CD8-positive, alpha-beta memory T cell (primary cell): ENCODE results near the gene RLF. TPM values are rescaled to one million over a fixed set of nuclear protein-coding genes. Genes with fewer than 3 reads are reported as not detected.
A peak's percentile ranks its signal among the peaks of the same experiment; 100 is the strongest.

Experiments used
- CTCF ChIA-PET: fragments of 350-600 bp; sonication (Branson Sonifier 250); formaldehyde crosslinking; loops from one replicate; lab custom pipeline; 2021; ENCODE audit warnings: antibody characterized with exemption; lab: Charles Lee
- POLR2A ChIA-PET: fragments of 350-600 bp; sonication (Branson Sonifier 250); formaldehyde crosslinking; loops from one replicate; lab custom pipeline; 2021; ENCODE audit warnings: antibody characterized with exemption; lab: Charles Lee
- DNase-seq, 5 donors: peaks; one replicate each; pipeline versions ENCODE4 v3.0.0 to v3.0.0-alpha.2; 2020 to 2022; ENCODE audit warnings: mixed read lengths in 1 of 5
- H3K27ac ChIP-seq: one replicate; pipeline ENCODE4 v1.7.0; 2013; ENCODE audit warnings: low read depth, mild to moderate bottlenecking, low read length, moderate library complexity
- H3K27me3 ChIP-seq: 2 replicates; pipeline ENCODE4 v1.7.0; 2013; ENCODE audit warnings: low read length, mild to moderate bottlenecking; ENCODE audit not compliant: insufficient read depth, poor library complexity, severe bottlenecking
- H3K36me3 ChIP-seq: 2 replicates; pipeline ENCODE4 v1.7.0; 2013; ENCODE audit warnings: mild to moderate bottlenecking, low read length, moderate library complexity; ENCODE audit not compliant: insufficient read depth
- H3K4me1 ChIP-seq: 2 replicates; pipeline ENCODE4 v1.7.0; 2013; ENCODE audit warnings: mild to moderate bottlenecking, low read length, moderate library complexity; ENCODE audit not compliant: insufficient read depth
- H3K4me3 ChIP-seq: 2 replicates; pipeline ENCODE4 v1.7.0; 2013; ENCODE audit warnings: mild to moderate bottlenecking, low read length
- H3K9me3 ChIP-seq: 2 replicates; pipeline ENCODE4 v1.7.0; 2013; ENCODE audit warnings: mild to moderate bottlenecking, low read length
- H3K27ac Mint-ChIP-seq, 8 donors: one replicate each; pipeline ENCODE4 v1.8.0; 2020 to 2021; ENCODE audit warnings: mixed read lengths in 8 of 8, mild to moderate bottlenecking in 6 of 8, inconsistent platforms in 3 of 8, moderate library complexity in 3 of 8
- H3K27me3 Mint-ChIP-seq, 2 donors: one replicate each; pipeline ENCODE4 v1.8.0; 2020 to 2021; ENCODE audit warnings: mixed read lengths in 2 of 2, mild to moderate bottlenecking in 1 of 2, moderate library complexity in 1 of 2
- H3K36me3 Mint-ChIP-seq, 3 donors: one replicate each; pipeline ENCODE4 v1.8.0; 2020 to 2021; ENCODE audit warnings: mixed read lengths in 3 of 3, inconsistent platforms in 1 of 3, mild to moderate bottlenecking in 1 of 3
- H3K4me1 Mint-ChIP-seq, 3 donors: one replicate each; pipeline ENCODE4 v1.8.0; 2020 to 2021; ENCODE audit warnings: mixed read lengths in 3 of 3, inconsistent platforms in 1 of 3, mild to moderate bottlenecking in 1 of 3
- H3K4me3 Mint-ChIP-seq, 7 donors: one replicate each; pipeline ENCODE4 v1.8.0; 2020 to 2021; ENCODE audit warnings: mixed read lengths in 7 of 7, mild to moderate bottlenecking in 6 of 7, moderate library complexity in 4 of 7, inconsistent platforms in 2 of 7
- H3K9me3 Mint-ChIP-seq, 5 donors: one replicate each; pipeline ENCODE4 v1.8.0; 2020 to 2022; ENCODE audit warnings: mixed read lengths in 5 of 5, mild to moderate bottlenecking in 3 of 5, moderate library complexity in 2 of 5, inconsistent platforms in 1 of 5
- polyA plus RNA-seq: library from polyadenylated mRNA; unstranded; fragments of 300-500 nt; fragmentation: Illumina TruSeq; gene quantifications from one replicate; pipeline ENCODE4 v1.2.3, GENCODE V29; 2021
- total RNA-seq, 2 experiments: library from RNA; stranded (reverse); gene quantifications; one replicate each; pipeline ENCODE4 v1.2.3, GENCODE V29; 2021

The RLF gene
- total and polyA plus RNA-seq, 3 experiments from 2014 or later, result 9.4 to 14.0 (median 13.6) TPM

GRCh38 chr1:40276122-40276521 is 114.9 kb downstream of the RLF start:
- Mint-ChIP-seq H3K4me1 (peaks cover 1 to 7% (median 3%) of the 10 kb centered on the region in 3 donors), H3K27me3 (no peaks in the 10 kb centered on the region), H3K4me3 (no peak overlapping the region), H3K27ac (peak overlapping the region in 5 of 8 donors; percentile 0 to 65 (median 22)), H3K36me3 (peaks cover 0 to 70% (median 27%) of the 10 kb centered on the region in 3 donors), H3K9me3 (no peaks in the 10 kb centered on the region)
- ChIA-PET CTCF (interaction anchor here (0.6 kb wide), 1 partner anchor 102 kb away, joined by 3 read pairs; no protein-coding TSS in a partner anchor), POLR2A (no interaction called here)
- no peak for DNase-seq
- Histone ChIP-seq H3K4me1 (no peaks in the 10 kb centered on the region), H3K27me3 (no peaks in the 10 kb centered on the region), H3K9me3 (no peaks in the 10 kb centered on the region), H3K4me3 (no peak overlapping the region), H3K27ac (no peak overlapping the region), H3K36me3 (peaks cover 21% of the 10 kb centered on the region)

- Mint-ChIP-seq H3K9me3 (no peaks in the 10 kb centered on the region), H3K4me3 (no peak overlapping the region), H3K36me3 (peaks cover 0 to 58% (median 11%) of the 10 kb centered on the region in 3 donors), H3K4me1 (peaks cover 0 to 5% (median 0%) of the 10 kb centered on the region in 3 donors), H3K27ac (no peak overlapping the region), H3K27me3 (no peaks in the 10 kb centered on the region)
- no peaks in the 10 kb centered on the region for H3K4me1 ChIP-seq
- ChIA-PET CTCF (interaction anchor here (0.9 to 2.6 kb wide), 4 partner anchors 10 to 138 kb away, joined by 3 to 9 read pairs (median 4); no protein-coding TSS in a partner anchor), POLR2A (interaction anchor here (0.8 kb wide), 1 partner anchor 19 kb away, joined by 3 read pairs; no protein-coding TSS in a partner anchor)
- no peak overlapping the region for H3K4me3 ChIP-seq
- no peak overlapping the region for H3K27ac ChIP-seq
- no peaks in the 10 kb centered on the region for H3K27me3 ChIP-seq
- DNase-seq, result no peak
- no peaks in the 10 kb centered on the region for H3K9me3 ChIP-seq
- H3K36me3 ChIP-seq, result peaks cover 4% of the 10 kb centered on the region
Observed at GRCh38 chr1:40281853-40282252, 120.7 kb downstream of the RLF start.

Other genes starting within 250 kb of the RLF start
- 10 to 100 TPM; 23.8 to 28.7 TPM for gene MFSD2A, start 206.2 kb upstream of the RLF start, total RNA-seq
- gene MFSD2A, start 206.2 kb upstream of the RLF start, polyA plus RNA-seq, result 0.13 TPM
- 100 to 1,000 TPM; 519 to 536 TPM for gene CAP1, start 120.7 kb upstream of the RLF start, total RNA-seq
- 788 TPM for gene CAP1, start 120.7 kb upstream of the RLF start, polyA plus RNA-seq
- 100 to 1,000 TPM; 114 to 130 TPM for gene PPT1, start 64.1 kb upstream of the RLF start, total RNA-seq
- gene PPT1, start 64.1 kb upstream of the RLF start, polyA plus RNA-seq, result 138 TPM
- gene TMCO2, start 86.5 kb downstream of the RLF start, total RNA-seq, result not detected
- not detected for gene TMCO2, start 86.5 kb downstream of the RLF start, polyA plus RNA-seq
- 10 to 100 TPM; 51.0 to 53.7 TPM for gene ZMPSTE24, start 96.8 kb downstream of the RLF start, total RNA-seq
- 32.5 TPM for gene ZMPSTE24, start 96.8 kb downstream of the RLF start, polyA plus RNA-seq
- 1 to 10 TPM; 4.4 to 5.5 TPM for gene COL9A2, start 155.9 kb downstream of the RLF start, total RNA-seq
- 0.68 TPM for gene COL9A2, start 155.9 kb downstream of the RLF start, polyA plus RNA-seq
- 100 to 1,000 TPM; 144 to 146 TPM for gene SMAP2, start 212.3 kb downstream of the RLF start, total RNA-seq
- gene SMAP2, start 212.3 kb downstream of the RLF start, polyA plus RNA-seq, result 340 TPM